Measurements from ENCODE around the gene TESMIN. TPM values are rescaled to one million over a fixed set of nuclear protein-coding genes. Genes with fewer than 3 reads are reported as not detected.
A peak's percentile ranks its signal among the peaks of the same experiment; 100 is the strongest.

TESMIN gene
- total RNA-seq, 1 donor = not detected

- DNase-seq (ENCODE audit: low read depth) = no peak
- no peak overlapping the region for H3K4me3 ChIP-seq (ENCODE audit: low read depth, low read length)
- no peak for TF ChIP-seq CTCF (IDR thresholded peaks at IDR 0.05; ENCODE audit: insufficient read depth, low read length)
Measured at GRCh38 chr11:68756171-68756766, 4.9 kb upstream of the TESMIN start.

- H3K4me3 ChIP-seq (ENCODE audit: low read depth, low read length) = no peak overlapping the region
- no peak for TF ChIP-seq CTCF (IDR thresholded peaks at IDR 0.05; ENCODE audit: insufficient read depth, low read length)
- no peak for DNase-seq (ENCODE audit: low read depth)
Measured at GRCh38 chr11:68753300-68753699, 2.0 kb upstream of the TESMIN start.

GRCh38 chr11:68751004-68751325, 355 bp downstream of the TESMIN start:
- no peak for TF ChIP-seq CTCF (IDR thresholded peaks at IDR 0.05; ENCODE audit: insufficient read depth, low read length)
- no peak for DNase-seq (ENCODE audit: low read depth)
- no peak overlapping the region for H3K4me3 ChIP-seq (ENCODE audit: low read depth, low read length)

- DNase-seq (ENCODE audit: low read depth) = no peak
- TF ChIP-seq CTCF (IDR thresholded peaks at IDR 0.05; ENCODE audit: insufficient read depth, low read length) = no peak
- H3K4me3 ChIP-seq (ENCODE audit: low read depth, low read length) = no peak overlapping the region
Measured at GRCh38 chr11:68750195-68751003, 921 bp downstream of the TESMIN start.

- no peak overlapping the region for H3K4me3 ChIP-seq (ENCODE audit: low read depth, low read length)
- peak; percentile 14 for DNase-seq (ENCODE audit: low read depth)
- no peak for TF ChIP-seq CTCF (IDR thresholded peaks at IDR 0.05; ENCODE audit: insufficient read depth, low read length)
Measured at GRCh38 chr11:68749229-68750123, 1.8 kb downstream of the TESMIN start.

GRCh38 chr11:68748061-68748460, 3.3 kb downstream of the TESMIN start:
- DNase-seq (ENCODE audit: low read depth) = no peak
- TF ChIP-seq CTCF (IDR thresholded peaks at IDR 0.05; ENCODE audit: insufficient read depth, low read length) = no peak
- H3K4me3 ChIP-seq (ENCODE audit: low read depth, low read length) = no peak overlapping the region
